B cell (primary cell): Measurements from ENCODE around the gene SECTM1. TPM values are rescaled to one million over a fixed set of nuclear protein-coding genes. Genes with fewer than 3 reads are reported as not detected.
A peak's percentile ranks its signal among the peaks of the same experiment; 100 is the strongest.

ENCODE experiments used
- ATAC-seq: fragments of 200-7000 bp; cut with Tn5 transposase; one replicate; pipeline ENCODE4 v1.10.0; 2021; ENCODE audit warnings: low read depth, mild to moderate bottlenecking, moderate number of reproducible peaks, moderate library complexity
- CTCF ChIA-PET: fragments of 350-600 bp; sonication (Branson Sonifier 250); formaldehyde crosslinking; loops from one replicate; lab custom pipeline; 2021; ENCODE audit warnings: antibody characterized with exemption, inconsistent platforms; lab: Charles Lee
- POLR2A ChIA-PET: fragments of 350-600 bp; sonication (Branson Sonifier 250); formaldehyde crosslinking; loops from one replicate; lab custom pipeline; 2021; ENCODE audit warnings: antibody characterized with exemption; lab: Charles Lee
- DNase-seq: peaks from one replicate; pipeline ENCODE4 v3.0.0; 2013
- H2AFZ ChIP-seq: 2 replicates; pipeline ENCODE4 v1.6.1; 2012; ENCODE audit warnings: mild to moderate bottlenecking, low read depth, low read length; ENCODE audit not compliant: insufficient read depth, poor library complexity, severe bottlenecking
- H3K27ac ChIP-seq, 2 donors: 1 replicate in 1 of 2; 2 replicates in 1 of 2; pipeline ENCODE4 v1.5.1; 2012 to 2013; ENCODE audit warnings: low read length in 2 of 2, mild to moderate bottlenecking in 2 of 2, moderate library complexity in 1 of 2
- H3K27me3 ChIP-seq, 4 experiments: fragments of 200-600 bp in 1 of 4; sonication (generic) in 1 of 4; replicated peaks in 1 of 4; 1 replicate in 2 of 4; 2 replicates in 2 of 4; pipeline versions ENCODE4 v1.6.1 to v1.7.0; 2013 to 2016; ENCODE audit warnings: low read length in 3 of 4, mild to moderate bottlenecking in 2 of 4, mixed read lengths in 1 of 4, moderate library complexity in 1 of 4; ENCODE audit not compliant: insufficient read depth in 4 of 4, control insufficient read depth in 3 of 4; ENCODE audit errors: control extremely low read depth in 1 of 4
- H3K36me3 ChIP-seq, 2 experiments: replicated peaks in 1 of 2; 1 replicate in 1 of 2; 2 replicates in 1 of 2; pipeline versions ENCODE4 v1.6.1 to v1.7.1; 2013; ENCODE audit warnings: low read length in 1 of 2; ENCODE audit not compliant: insufficient read depth in 2 of 2, control insufficient read depth in 1 of 2; ENCODE audit errors: control extremely low read depth in 1 of 2, extremely low read depth in 1 of 2
- H3K4me1 ChIP-seq, 2 donors: fragments of 200-600 bp in 1 of 2; sonication (generic) in 1 of 2; 1 replicate in 1 of 2; 2 replicates in 1 of 2; pipeline versions ENCODE4 v1.5.1 to v1.6.1; 2013 to 2017; ENCODE audit warnings: low read length in 2 of 2; ENCODE audit not compliant: control insufficient read depth in 2 of 2, insufficient read depth in 2 of 2
- H3K4me2 ChIP-seq: replicated peaks from 2 replicates; pipeline ENCODE3; 2012; ENCODE audit warnings: mild to moderate bottlenecking, low read depth, low read length; ENCODE audit not compliant: poor library complexity, severe bottlenecking
- H3K4me3 ChIP-seq, 5 experiments: fragments of 200-600 bp in 1 of 5; sonication (generic) in 1 of 5; 1 replicate in 3 of 5; 2 replicates in 2 of 5; pipeline versions ENCODE4 v1.5.1 to v1.7.0; 2011 to 2016; ENCODE audit warnings: low read length in 4 of 5, mild to moderate bottlenecking in 4 of 5, low read depth in 2 of 5, control low read depth in 1 of 5, moderate library complexity in 1 of 5; ENCODE audit not compliant: insufficient read depth in 1 of 5; ENCODE audit errors: control extremely low read depth in 1 of 5, extremely low read depth in 1 of 5
- H3K79me2 ChIP-seq: fragments of 200-600 bp; sonication (generic); one replicate; pipeline ENCODE4 v1.6.0; 2016; ENCODE audit warnings: low read length; ENCODE audit not compliant: control insufficient read depth, insufficient read depth
- H3K9ac ChIP-seq: fragments of 200-600 bp; sonication (generic); 2 replicates; pipeline ENCODE4 v1.6.1; 2017; ENCODE audit warnings: mild to moderate bottlenecking, low read length, moderate library complexity
- H3K9me3 ChIP-seq, 3 donors: one replicate each; pipeline versions ENCODE4 v1.6.1 to v1.7.1; 2013; ENCODE audit warnings: low read length in 2 of 3; ENCODE audit not compliant: control insufficient read depth in 2 of 3, insufficient read depth in 1 of 3; ENCODE audit errors: control extremely low read depth in 1 of 3
- H4K20me1 ChIP-seq: 2 replicates; pipeline ENCODE4 v1.6.0; 2012; ENCODE audit warnings: mild to moderate bottlenecking, low read length; ENCODE audit not compliant: insufficient read depth, control insufficient read depth, poor library complexity, severe bottlenecking
- H3K27ac Mint-ChIP-seq: one replicate; pipeline ENCODE4 v1.8.0; 2021; ENCODE audit warnings: mixed read lengths
- H3K27me3 Mint-ChIP-seq: one replicate; pipeline ENCODE4 v1.8.0; 2021; ENCODE audit warnings: mixed read lengths
- H3K4me1 Mint-ChIP-seq: one replicate; pipeline ENCODE4 v1.8.0; 2021; ENCODE audit warnings: mixed read lengths
- H3K4me3 Mint-ChIP-seq: one replicate; pipeline ENCODE4 v1.8.0; 2021; ENCODE audit warnings: mixed read lengths
- H3K9me3 Mint-ChIP-seq: one replicate; pipeline ENCODE4 v1.8.0; 2022; ENCODE audit warnings: mixed read lengths; ENCODE audit not compliant: insufficient read depth
- CTCF ChIP-seq: fragments of 200-600 bp; IDR thresholded peaks from one replicate; pipeline ENCODE4 v1.8.0; 2022; ENCODE audit warnings: antibody characterized with exemption, mild to moderate bottlenecking
- EZH2 ChIP-seq: IDR thresholded peaks from 2 replicates; pipeline ENCODE4 v1.6.1; 2012; ENCODE audit warnings: borderline replicate concordance, low read depth, mild to moderate bottlenecking, moderate library complexity, low read length; ENCODE audit not compliant: insufficient read depth, poor library complexity, severe bottlenecking
- WGBS: methylation state at CpG from one replicate; pipeline ENCODE4 v1.1.5; 2013; ENCODE audit warnings: missing lambda C conversion rate; ENCODE audit not compliant: insufficient coverage; 5-methylcytosine and 5-hydroxymethylcytosine counted together
- intact Hi-C: fragments of 100-400 bp; cut with micrococcal nuclease; formaldehyde crosslinking; loops from one replicate; pipeline ENCODE4 v1.10.0; 2022
- polyA plus RNA-seq: library from polyadenylated mRNA; depleted of rRNA; stranded (reverse); fragments of >200 nt; gene quantifications from 2 replicates; pipeline ENCODE4 v1.2.3, GENCODE V29; 2012
- total RNA-seq, 2 donors: library from RNA; stranded (reverse); fragments of 120-200 nt in 1 of 2; gene quantifications; 1 replicate in 1 of 2; 2 replicates in 1 of 2; pipeline versions ENCODE4 v1.2.3 to v1.2.4, GENCODE V29; 2013 to 2022

SECTM1 gene
- total and polyA plus RNA-seq, 2 donors (not counting 1 experiment from before 2014, with no cell fraction given) = 0.17 to 1.2 TPM

GRCh38 chr17:82314012-82314726, 19.4 kb downstream of the SECTM1 start:
- Histone ChIP-seq H3K9ac (no peak overlapping the region), H2AFZ (no peak overlapping the region), H3K27ac (no peak overlapping the region), H3K79me2 (no peaks in the 10 kb centered on the region), H3K4me1 (peaks cover 18 to 25% of the 10 kb centered on the region in 2 donors), H3K4me2 (peak overlapping the region; percentile 33), H3K36me3 (no peaks in the 10 kb centered on the region), H3K9me3 (peaks cover 0 to 23% (median 0%) of the 10 kb centered on the region in 3 donors), H3K27me3 (peaks cover 0 to 34% (median 10%) of the 10 kb centered on the region in 4 experiments), H3K4me3 (no peak overlapping the region), H4K20me1 (no peaks in the 10 kb centered on the region)
- no peak for ATAC-seq
- Mint-ChIP-seq H3K27me3 (peaks cover 25% of the 10 kb centered on the region), H3K27ac (no peak overlapping the region), H3K4me3 (no peak overlapping the region), H3K4me1 (peaks cover 15% of the 10 kb centered on the region), H3K9me3 (no peaks in the 10 kb centered on the region)
- peak; percentile 44 for DNase-seq
- intact Hi-C loops = no loop called here
- TF ChIP-seq EZH2 (no peak), CTCF (no peak)
- POLR2A ChIA-PET = interaction anchor here (1.1 kb wide), 1 partner anchor 16 kb away, joined by 4 read pairs; no protein-coding TSS in a partner anchor
- CTCF ChIA-PET = interaction anchor here (2.1 kb wide), 1 partner anchor 14 kb away, joined by 11 read pairs; no protein-coding TSS in a partner anchor
- 54% methylated on average over 26 of the region's 27 CpGs for WGBS
